Omental fat pad (tissue), 4 donors: ENCODE data around the gene ASCC2. TPM values are rescaled to one million over a fixed set of nuclear protein-coding genes. Genes with fewer than 3 reads are reported as not detected.

Source experiments
- ATAC-seq: fragments of 150-250 bp; one replicate; pipeline ENCODE4 v1.9.1; 2016; ENCODE audit warnings: mild to moderate bottlenecking, moderate library complexity; ENCODE audit not compliant: low FRiP score
- DNase-seq: peaks from one replicate; pipeline ENCODE4 v3.0.0-alpha.2; 2019; ENCODE audit warnings: low spot score
- CTCF ChIP-seq, 3 donors: fragments of 450-650 bp; IDR thresholded peaks; one replicate each; pipeline ENCODE4 v1.5.1; 2016 to 2017; ENCODE audit warnings: antibody characterized with exemption in 3 of 3, mild to moderate bottlenecking in 3 of 3, moderate library complexity in 2 of 3
- total RNA-seq, 4 donors: library from RNA; depleted of rRNA; stranded (reverse); fragments of >200 nt; gene quantifications; one replicate each; pipeline ENCODE4 v1.1.0, GENCODE V29; 2016

Gene ASCC2
- total RNA-seq, 4 donors from 2014 or later = 35.4 to 65.2 (median 51.8) TPM

GRCh38 chr22:29855611-29856181 lies 17.6 kb upstream of the ASCC2 start:
- no peak for DNase-seq
- no peak for TF ChIP-seq CTCF (IDR thresholded peaks at IDR 0.05)
- no peak for ATAC-seq

- no peak for ATAC-seq
- DNase-seq = no peak
- no peak for TF ChIP-seq CTCF (IDR thresholded peaks at IDR 0.05)
These were observed 16.4 kb upstream of the ASCC2 start for GRCh38 chr22:29854432-29854831.

- no peak for DNase-seq
- TF ChIP-seq CTCF (IDR thresholded peaks at IDR 0.05) = no peak
- ATAC-seq = no peak
These were observed 10.0 kb upstream of the ASCC2 start for GRCh38 chr22:29848111-29848510.

GRCh38 chr22:29846290-29846689 lies 8.2 kb upstream of the ASCC2 start:
- DNase-seq (no peak), ATAC-seq (no peak)
- no peak for TF ChIP-seq CTCF (IDR thresholded peaks at IDR 0.05)

GRCh38 chr22:29842740-29843139 lies 4.7 kb upstream of the ASCC2 start:
- DNase-seq (no peak), ATAC-seq (no peak)
- TF ChIP-seq CTCF (IDR thresholded peaks at IDR 0.05) = no peak

GRCh38 chr22:29842172-29842571 lies 4.1 kb upstream of the ASCC2 start:
- ATAC-seq (no peak), DNase-seq (no peak)
- TF ChIP-seq CTCF (IDR thresholded peaks at IDR 0.05) = no peak

GRCh38 chr22:29840498-29840897 lies 2.4 kb upstream of the ASCC2 start:
- TF ChIP-seq CTCF (IDR thresholded peaks at IDR 0.05) = no peak
- DNase-seq = no peak
- no peak for ATAC-seq
